LNCaP clone FGC (cell line): ENCODE data around the gene EMILIN3.

Source experiments
- DNase-seq: peaks from one replicate; pipeline ENCODE4 v3.0.0-alpha.2; 2011; ENCODE audit warnings: low read depth
- H3K4me3 ChIP-seq: 2 replicates; pipeline ENCODE4 v1.5.1; 2011; ENCODE audit warnings: mild to moderate bottlenecking, low read depth, low read length, control low read depth
- TF ChIP-seq, protein P1 (sequence below): IDR thresholded peaks from 2 replicates; pipeline ENCODE4 v1.5.1; 2012; ENCODE audit warnings: mild to moderate bottlenecking; ENCODE audit not compliant: control insufficient read depth, insufficient read depth; ENCODE audit errors: extremely low read depth

The EMILIN3 gene

DNA sequence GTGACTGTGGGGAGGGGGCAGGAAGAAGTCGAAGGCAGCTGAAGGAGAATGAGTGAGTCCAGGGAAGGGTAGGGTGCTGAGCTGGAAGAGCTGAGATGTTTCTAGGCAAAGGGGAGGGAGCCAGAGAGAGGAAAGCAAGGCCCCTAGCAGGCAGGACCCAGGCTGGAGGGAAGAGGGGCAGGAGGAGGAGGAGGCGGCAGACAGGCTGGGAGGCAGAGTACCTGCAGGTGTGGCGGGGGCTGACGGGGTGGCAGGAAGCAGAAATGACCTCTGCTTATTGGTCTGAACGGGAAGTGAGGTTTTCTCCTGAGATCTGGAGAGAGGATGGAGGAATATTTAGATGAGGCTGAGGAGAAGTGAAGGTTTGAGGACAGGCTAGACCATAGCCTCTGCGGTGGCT, 10.7 kb upstream of the EMILIN3 start:
- DNase-seq: no peak
- no peak overlapping the region for H3K4me3 ChIP-seq
- TF ChIP-seq, protein P1, sequence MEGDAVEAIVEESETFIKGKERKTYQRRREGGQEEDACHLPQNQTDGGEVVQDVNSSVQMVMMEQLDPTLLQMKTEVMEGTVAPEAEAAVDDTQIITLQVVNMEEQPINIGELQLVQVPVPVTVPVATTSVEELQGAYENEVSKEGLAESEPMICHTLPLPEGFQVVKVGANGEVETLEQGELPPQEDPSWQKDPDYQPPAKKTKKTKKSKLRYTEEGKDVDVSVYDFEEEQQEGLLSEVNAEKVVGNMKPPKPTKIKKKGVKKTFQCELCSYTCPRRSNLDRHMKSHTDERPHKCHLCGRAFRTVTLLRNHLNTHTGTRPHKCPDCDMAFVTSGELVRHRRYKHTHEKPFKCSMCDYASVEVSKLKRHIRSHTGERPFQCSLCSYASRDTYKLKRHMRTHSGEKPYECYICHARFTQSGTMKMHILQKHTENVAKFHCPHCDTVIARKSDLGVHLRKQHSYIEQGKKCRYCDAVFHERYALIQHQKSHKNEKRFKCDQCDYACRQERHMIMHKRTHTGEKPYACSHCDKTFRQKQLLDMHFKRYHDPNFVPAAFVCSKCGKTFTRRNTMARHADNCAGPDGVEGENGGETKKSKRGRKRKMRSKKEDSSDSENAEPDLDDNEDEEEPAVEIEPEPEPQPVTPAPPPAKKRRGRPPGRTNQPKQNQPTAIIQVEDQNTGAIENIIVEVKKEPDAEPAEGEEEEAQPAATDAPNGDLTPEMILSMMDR: no peak

DNA sequence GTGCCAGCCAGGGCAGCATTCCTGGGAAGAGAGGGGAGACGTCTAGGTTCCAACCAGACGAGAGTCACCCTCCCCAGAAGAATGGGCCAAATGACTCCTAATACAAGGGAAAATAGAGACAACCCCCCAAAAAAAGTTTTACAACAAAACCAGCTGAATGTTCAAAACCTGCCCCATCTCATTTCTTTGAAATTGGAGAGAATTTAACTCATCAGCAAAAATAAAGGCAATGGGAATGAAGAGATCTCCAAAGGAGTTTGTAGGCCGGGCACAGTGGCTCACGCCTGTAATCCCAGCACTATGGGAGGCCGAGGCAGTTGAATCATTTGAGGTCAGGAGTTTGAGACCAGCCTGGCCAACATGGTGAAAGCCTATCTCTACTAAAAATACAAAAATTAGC, 9.7 kb upstream of the EMILIN3 start:
- DNase-seq: no peak
- TF ChIP-seq, protein P1: no peak
- no peak overlapping the region for H3K4me3 ChIP-seq

DNA sequence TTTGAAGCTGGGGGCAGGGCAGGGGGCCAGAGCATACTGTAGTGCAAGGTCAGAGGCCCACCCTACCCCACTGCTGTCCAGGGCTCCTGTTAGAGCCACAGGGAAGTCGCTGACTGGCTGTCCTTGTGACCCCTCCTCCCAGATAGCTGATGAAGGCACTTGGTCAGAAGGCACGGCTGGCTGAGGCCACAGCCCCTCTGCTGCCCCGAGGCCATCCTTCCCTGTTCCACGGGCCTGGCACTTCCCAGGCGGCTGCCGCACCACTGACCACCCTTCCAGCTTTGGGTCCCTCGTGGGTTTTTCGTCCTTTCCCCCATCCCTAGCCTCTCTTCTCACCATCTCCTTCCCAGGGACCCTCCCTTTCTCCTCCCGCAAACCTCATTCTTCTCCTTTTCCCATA, 9.2 kb upstream of the EMILIN3 start:
- TF ChIP-seq, protein P1: no peak
- no peak overlapping the region for H3K4me3 ChIP-seq
- no peak for DNase-seq

DNA sequence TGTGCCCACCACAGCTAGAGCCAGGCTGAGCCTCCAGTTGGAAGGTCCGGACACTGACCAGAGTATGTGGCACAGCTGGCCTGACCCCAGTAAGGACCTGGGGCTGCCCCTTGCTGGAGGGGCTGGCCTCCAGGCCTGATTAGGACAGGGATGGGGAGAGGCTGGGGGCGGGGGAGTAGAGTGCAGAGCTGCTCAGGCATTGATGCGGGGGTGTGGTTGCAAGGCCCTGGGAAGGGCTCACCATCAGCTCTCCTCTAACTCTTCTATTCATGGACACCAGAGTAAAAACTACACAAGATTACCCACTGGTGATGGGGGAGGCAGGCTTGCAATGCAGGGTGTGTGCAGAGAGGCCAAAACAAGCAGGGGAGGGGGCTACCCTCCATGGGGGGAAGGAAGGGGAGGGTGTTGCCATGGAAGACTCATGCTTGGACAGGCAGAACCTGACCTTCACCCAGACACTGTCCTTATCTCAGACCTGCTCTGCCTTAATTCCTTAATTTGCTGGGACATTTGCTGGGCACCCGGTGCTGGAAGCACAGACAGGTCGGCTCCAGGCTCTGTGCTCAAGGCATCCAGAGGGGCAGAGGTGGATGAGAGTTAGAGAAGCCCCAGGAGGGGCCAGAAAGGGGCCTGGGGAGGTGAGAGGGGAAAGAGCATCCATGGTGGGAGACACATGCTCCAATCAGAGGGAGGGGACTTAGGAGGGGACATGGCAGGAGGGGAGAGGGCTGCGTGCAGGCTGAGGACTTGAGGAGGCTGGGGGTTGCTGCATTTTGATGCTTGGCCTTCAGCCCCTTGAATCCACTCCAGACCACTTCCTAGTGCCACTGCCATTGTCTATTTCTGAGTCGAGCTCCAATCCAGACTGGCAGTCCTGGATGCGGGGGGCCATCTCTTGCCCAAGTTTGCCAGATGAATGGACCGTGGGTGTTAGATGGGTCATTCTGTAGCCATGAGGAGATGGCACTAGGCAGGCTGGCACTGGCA, 7.6 kb upstream of the EMILIN3 start:
- TF ChIP-seq, protein P1: no peak
- no peak for DNase-seq

DNA sequence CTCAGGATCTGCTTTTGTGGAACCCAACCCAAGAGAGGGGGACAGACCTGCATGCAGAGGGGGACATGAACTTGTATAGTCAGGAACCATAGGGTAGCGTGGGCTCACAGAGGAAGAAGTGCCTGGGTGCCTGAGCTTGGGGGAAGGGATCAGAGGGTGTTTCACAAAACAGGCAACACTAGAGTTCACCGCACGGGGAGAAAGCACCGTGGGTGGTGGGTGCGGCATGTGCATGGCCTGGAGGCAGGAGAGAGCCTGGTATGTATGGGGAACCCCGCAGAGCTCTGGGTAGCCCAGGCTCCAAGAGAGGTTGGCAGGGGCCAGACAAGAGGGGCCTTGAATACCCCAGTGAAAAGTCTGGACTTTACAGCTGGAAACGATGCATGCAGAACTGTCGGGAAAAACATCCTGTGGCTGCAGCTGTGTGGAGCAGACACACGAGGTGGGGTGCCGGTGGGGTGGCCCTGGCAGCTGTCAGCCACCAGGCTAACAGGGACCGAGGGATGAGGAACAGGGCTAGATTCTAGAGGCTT, 6.7 kb upstream of the EMILIN3 start:
- TF ChIP-seq, protein P1: no peak
- DNase-seq: no peak
- H3K4me3 ChIP-seq: no peak overlapping the region

More for the DNA sequence above, 7.6 kb upstream of the EMILIN3 start:
- H3K4me3 ChIP-seq: no peak overlapping the region

DNA sequence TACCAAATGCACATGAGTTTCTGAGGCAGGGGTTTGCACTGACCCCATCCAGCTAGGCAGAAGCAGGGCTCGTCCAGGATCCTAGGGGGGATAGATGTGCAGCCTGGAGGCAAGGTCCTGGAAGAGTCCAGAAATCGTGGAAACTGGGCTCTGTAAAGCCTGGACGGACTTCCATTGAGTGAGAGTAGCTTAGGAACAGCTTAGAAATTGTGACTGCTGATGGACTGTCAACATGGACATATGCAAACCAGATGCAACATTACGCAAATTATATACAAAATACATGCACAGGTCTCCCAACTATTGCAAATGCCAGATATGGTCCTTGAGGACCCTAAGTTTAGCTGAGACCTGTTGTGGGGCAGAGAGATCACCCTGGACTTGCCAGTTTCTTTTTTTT, 4.8 kb upstream of the EMILIN3 start:
- H3K4me3 ChIP-seq: no peak overlapping the region
- DNase-seq: no peak
- TF ChIP-seq, protein P1: no peak
